Dermis microvascular lymphatic vessel endothelial cell (primary cell): ENCODE data around the gene SNAP29. TPM values are rescaled to one million over a fixed set of nuclear protein-coding genes. Genes with fewer than 3 reads are reported as not detected.
"Not testable (repeated sequence)": the region's sequence is repeated elsewhere in the genome, so short reads cannot be mapped to it uniquely, and the experiment has no call there.

Source experiments
- DNase-seq, 2 donors: peaks; one replicate each; pipeline versions ENCODE4 v3.0.0 to v3.0.0-alpha.2; 2010; ENCODE audit warnings: low read depth in 2 of 2
- total RNA-seq: library from RNA; depleted of rRNA; stranded (reverse); fragments of >200 nt; gene quantifications from 2 replicates; pipeline ENCODE4 v1.2.1, GENCODE V29; 2014

The SNAP29 gene
- total RNA-seq, 1 donor from 2014 or later, result 6.9 TPM

GRCh38 chr22:20930435-20930834 lies 71.6 kb downstream of the SNAP29 start:
- not testable (repeated sequence) for DNase-seq

DNA sequence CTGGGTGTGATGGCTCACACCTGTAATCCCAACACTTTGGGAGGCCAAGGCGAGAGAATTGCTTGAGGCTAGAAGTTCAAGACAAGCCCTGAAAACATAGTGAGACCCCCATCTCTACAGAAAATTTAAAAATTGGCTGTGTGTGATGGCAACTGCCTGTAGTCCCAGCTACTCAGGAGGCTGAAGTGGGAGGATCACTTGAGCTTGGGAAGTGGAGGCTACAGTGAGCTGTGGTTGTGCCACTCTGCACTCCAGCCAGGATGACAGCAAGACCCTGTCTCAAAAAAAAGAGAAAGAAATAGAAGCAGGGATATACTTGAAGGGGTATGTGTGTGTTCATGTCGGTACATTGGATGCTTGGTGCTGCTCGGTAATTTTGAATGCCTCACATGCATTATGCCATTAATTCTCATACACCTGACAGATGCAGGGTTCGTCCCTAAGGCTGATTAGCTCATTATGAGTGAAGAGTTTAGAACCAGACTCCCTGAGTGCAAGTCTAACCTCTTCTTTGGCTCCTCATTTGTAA lies 72.4 kb downstream of the SNAP29 start:
- no peak for DNase-seq

DNA sequence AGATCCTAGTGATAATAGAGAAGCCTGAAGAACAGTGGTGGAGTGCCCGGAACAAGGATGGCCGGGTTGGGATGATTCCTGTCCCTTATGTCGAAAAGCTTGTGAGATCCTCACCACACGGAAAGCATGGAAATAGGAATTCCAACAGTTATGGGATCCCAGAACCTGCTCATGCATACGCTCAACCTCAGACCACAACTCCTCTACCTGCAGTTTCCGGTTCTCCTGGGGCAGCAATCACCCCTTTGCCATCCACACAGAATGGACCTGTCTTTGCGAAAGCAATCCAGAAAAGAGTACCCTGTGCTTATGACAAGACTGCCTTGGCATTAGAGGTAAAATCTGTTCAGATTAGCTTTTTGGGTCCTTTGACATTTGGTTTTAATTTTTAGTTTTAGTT lies 75.1 kb downstream of the SNAP29 start:
- DNase-seq, result no peak

DNA sequence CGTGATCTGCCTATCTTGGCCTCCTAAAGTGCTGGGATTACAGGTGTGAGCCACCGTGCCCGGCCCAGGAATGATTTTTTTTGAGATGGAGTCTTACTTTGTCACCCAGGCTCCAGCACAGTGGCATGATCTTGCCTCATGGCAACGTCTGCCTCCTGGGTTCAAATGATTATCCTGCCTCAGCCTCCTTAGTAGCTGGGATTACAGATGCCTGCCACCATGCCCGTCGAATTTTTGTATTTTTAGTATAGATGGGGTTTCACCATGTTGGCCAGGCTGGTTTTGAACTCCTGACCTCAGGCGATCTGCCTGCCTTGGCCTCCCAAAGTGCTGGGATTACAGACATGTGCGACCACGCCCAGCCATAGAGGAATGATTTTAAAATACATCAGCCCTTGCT lies 76.2 kb downstream of the SNAP29 start:
- DNase-seq, result not testable (repeated sequence)

GRCh38 chr22:20935780-20936539 lies 77.2 kb downstream of the SNAP29 start:
- not testable (repeated sequence) for DNase-seq

GRCh38 chr22:20937031-20937793 lies 78.4 kb downstream of the SNAP29 start:
- DNase-seq, result no peak

- no peak for DNase-seq
These were observed 79.2 kb downstream of the SNAP29 start for GRCh38 chr22:20937794-20938671.

- not testable (repeated sequence) for DNase-seq
These were observed 80.8 kb downstream of the SNAP29 start for GRCh38 chr22:20939457-20940185.

DNA sequence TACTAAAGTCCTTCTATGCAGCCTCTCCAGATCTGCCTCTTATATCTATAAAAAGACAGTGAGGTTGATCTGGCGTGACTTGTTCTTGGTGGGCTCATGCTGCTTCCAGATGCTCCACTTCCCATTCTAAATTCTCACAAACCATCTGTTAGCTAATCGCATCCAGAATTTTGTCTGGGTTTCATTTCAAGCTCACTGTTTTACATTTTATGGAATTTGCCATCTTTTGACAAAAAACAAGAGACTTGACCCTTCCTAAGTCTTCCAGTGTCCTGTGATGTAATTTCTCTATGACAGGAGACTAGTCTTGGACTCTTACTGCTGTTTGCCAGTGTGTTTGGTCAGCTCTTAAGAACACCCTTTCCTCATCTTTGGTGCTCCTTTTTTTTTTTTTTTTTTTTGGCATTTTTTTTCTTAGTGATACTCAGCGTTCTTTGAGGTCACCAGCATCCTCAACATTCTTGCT lies 81.4 kb downstream of the SNAP29 start:
- no peak for DNase-seq

Other genes with a start within 250 kb of the SNAP29 start
- under 0.01 TPM in 1 of 2 replicates, not detected in the other for gene SERPIND1, start 84.9 kb upstream of the SNAP29 start, total RNA-seq
- 19.8 and 29.0 TPM in 2 replicates for gene PI4KA, start 196 bp upstream of the SNAP29 start, total RNA-seq
- 33.5 and 40.6 TPM in 2 replicates for gene CRKL, start 58.4 kb downstream of the SNAP29 start, total RNA-seq
- under 0.01 and 0.13 TPM in 2 replicates for gene AIFM3, start 108.2 kb downstream of the SNAP29 start, total RNA-seq
- 38.4 and 48.8 TPM in 2 replicates for gene LZTR1, start 123.3 kb downstream of the SNAP29 start, total RNA-seq
- gene THAP7, start 143.1 kb downstream of the SNAP29 start, total RNA-seq, result 11.0 and 14.8 TPM in 2 replicates
- under 0.01 TPM in 1 of 2 replicates, not detected in the other for gene P2RX6, start 156.2 kb downstream of the SNAP29 start, total RNA-seq
- not detected in 2 replicates for gene SLC7A4, start 173.6 kb downstream of the SNAP29 start, total RNA-seq
- not detected in 2 replicates for gene LRRC74B, start 186.9 kb downstream of the SNAP29 start, total RNA-seq